BLaER1 treated with 17β-estradiol and CSF1 and Interleukin-3, amounts not matched to agents 10 nM and 100 nM (cell line): Measurements from ENCODE around the gene NOP9.

ENCODE experiments used
- H3K27ac ChIP-seq, 11 experiments: shearing (Covaris generic); formaldehyde crosslinking; 2 replicates each; pipeline ENCODE4 v1.8.1; 2022
- H3K27me3 ChIP-seq, 11 experiments: shearing (Covaris generic); formaldehyde crosslinking; 2 replicates each; pipeline ENCODE4 v1.8.1; 2022
- H3K36me3 ChIP-seq, 11 experiments: shearing (Covaris generic); formaldehyde crosslinking; 2 replicates each; pipeline ENCODE4 v1.8.1; 2022
- H3K4me1 ChIP-seq, 10 experiments: shearing (Covaris generic); formaldehyde crosslinking; 2 replicates each; pipeline ENCODE4 v1.8.1; 2022
- H3K4me2 ChIP-seq, 11 experiments: shearing (Covaris generic); formaldehyde crosslinking; 2 replicates each; pipeline ENCODE4 v1.8.1; 2022
- H3K4me3 ChIP-seq, 10 experiments: shearing (Covaris generic); formaldehyde crosslinking; 2 replicates each; pipeline ENCODE4 v1.8.1; 2022
- H3K9ac ChIP-seq, 11 experiments: shearing (Covaris generic); formaldehyde crosslinking; 2 replicates each; pipeline ENCODE4 v1.8.1; 2022
- H3K9me3 ChIP-seq, 11 experiments: shearing (Covaris generic); formaldehyde crosslinking; replicated peaks in 1 of 11; 2 replicates each; pipeline ENCODE4 v1.8.1; 2022
- H4K20me1 ChIP-seq, 11 experiments: shearing (Covaris generic); formaldehyde crosslinking; 2 replicates each; pipeline ENCODE4 v1.8.1; 2022
- Cebpa-rat ChIP-seq, 11 experiments: shearing (Covaris generic); IDR thresholded peaks; 2 replicates each; pipeline ENCODE4 v1.8.1; 2022

Gene NOP9

DNA sequence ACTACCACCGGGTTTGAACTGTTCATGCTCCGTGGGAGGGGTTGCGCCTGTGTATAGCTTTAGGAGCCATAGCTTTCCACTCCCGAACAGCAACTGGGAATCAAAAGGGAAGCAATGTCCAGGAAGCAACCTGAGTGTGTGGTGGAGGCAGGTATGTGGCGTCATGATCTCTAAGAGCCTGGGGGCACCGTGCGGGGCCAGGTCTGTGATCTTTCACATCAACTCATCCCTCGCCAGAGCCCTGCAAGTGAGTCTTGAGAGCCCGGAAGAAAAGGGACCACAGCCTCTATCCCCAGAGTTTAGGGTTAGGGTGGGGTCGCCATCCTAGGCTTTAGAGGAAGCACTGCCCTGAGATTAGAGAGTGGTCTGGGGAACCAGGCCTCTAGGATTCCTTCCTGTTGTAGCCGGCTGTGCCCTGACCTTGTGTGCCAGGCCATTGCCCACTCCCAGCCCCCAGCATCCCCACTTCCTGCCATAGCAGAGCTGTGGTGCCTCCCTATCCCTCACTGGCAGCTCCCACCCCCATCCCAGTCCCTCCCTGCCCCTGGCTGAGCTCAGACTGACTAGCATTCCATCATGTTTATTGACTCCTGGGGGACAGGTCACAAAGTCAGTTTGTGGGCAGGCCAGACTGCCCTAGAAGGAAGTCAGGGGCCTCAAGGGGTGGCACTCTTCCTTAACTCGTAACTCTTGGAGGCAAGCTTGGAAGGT lies 36.0 kb downstream of the NOP9 start:
- H3K9me3 ChIP-seq = peaks cover 0 to 15% (median 6%) of the 10 kb centered on the region in 11 experiments; a peak in 6 of 22 replicates
- no peak for TF ChIP-seq Cebpa-rat (IDR thresholded peaks at IDR 0.05)
- H3K4me1 ChIP-seq = peaks cover 61 to 82% (median 70%) of the 10 kb centered on the region in 10 experiments
- H4K20me1 ChIP-seq = peaks cover 0 to 40% (median 11%) of the 10 kb centered on the region in 11 experiments; a peak in 10 of 22 replicates
- H3K27me3 ChIP-seq = peaks cover 79 to 98% (median 90%) of the 10 kb centered on the region in 11 experiments
- no peak overlapping the region for H3K9ac ChIP-seq
- H3K27ac ChIP-seq = no peak overlapping the region
- H3K4me2 ChIP-seq = peak overlapping the region; percentile 43 to 96 (median 91)
- peaks cover 0 to 21% (median 0%) of the 10 kb centered on the region in 11 experiments; a peak in 5 of 22 replicates for H3K36me3 ChIP-seq
- peak overlapping the region in 2 of 10 experiments; percentile 19 to 44; a peak in 3 of 20 replicates for H3K4me3 ChIP-seq

DNA sequence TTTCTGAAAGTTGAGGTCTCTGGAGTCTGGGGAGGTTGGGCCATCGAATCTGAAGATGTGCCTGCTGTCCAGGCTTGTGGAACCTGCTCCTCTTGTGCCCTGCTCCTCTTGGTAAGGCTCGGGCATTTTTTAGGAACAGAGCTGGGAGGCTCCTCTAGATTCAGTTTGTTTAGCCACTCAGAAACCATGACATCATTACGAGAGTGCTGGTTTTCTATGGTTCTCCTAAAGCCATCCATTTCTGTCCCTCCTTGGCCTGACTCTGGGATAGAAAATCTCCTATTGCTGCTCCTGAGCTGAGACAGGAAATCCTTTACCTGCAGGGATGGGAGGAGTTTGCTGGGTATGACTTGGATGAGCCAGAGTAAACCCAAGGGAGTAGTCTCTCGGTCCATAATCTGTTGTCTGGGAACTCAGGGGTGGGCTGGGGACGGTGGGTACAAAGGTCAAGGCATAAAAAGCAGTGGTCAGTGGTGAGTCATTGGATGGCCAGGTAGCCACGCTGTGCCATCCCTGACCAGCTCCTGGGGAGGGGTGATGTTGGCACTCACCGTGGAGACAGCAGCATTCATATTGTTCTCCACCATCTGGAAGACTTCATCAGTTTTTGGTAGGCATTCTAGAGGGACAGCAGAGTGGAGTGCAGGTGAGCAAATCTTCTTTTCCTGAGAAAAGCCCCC lies 37.6 kb downstream of the NOP9 start:
- peak overlapping the region in 1 of 11 experiments; percentile 90; a peak in 1 of 22 replicates for H3K4me2 ChIP-seq
- TF ChIP-seq Cebpa-rat (IDR thresholded peaks at IDR 0.05) = no peak
- peaks cover 78 to 96% (median 90%) of the 10 kb centered on the region in 11 experiments for H3K27me3 ChIP-seq

DNA sequence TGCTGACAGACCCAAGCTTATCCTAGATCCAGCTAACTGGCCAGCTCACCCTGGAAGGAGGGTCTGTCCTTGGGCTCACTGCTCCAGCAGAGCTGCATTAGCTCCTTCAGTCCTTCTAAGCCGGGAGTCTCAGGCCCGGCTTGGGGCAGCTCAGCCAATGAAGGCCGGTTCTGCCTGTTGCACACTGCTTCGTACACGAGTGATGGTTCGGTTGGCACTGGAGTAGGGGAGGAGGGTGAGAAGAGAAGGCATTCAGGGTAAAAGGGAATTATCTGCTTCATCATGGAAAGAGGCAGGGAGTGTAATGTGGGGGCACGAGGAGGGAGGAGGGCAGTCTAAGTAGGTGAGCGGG lies 38.1 kb downstream of the NOP9 start:
- H3K27ac ChIP-seq = no peak overlapping the region
- H3K4me3 ChIP-seq = no peak overlapping the region
- peak overlapping the region in 3 of 11 experiments; percentile 89 to 94 (median 92); a peak in 3 of 22 replicates for H3K4me2 ChIP-seq
- H3K9me3 ChIP-seq = peaks cover 0 to 15% (median 6%) of the 10 kb centered on the region in 11 experiments; a peak in 6 of 22 replicates
- H4K20me1 ChIP-seq = peaks cover 0 to 34% (median 11%) of the 10 kb centered on the region in 11 experiments; a peak in 10 of 22 replicates
- H3K9ac ChIP-seq = no peak overlapping the region
- peaks cover 73 to 91% (median 85%) of the 10 kb centered on the region in 11 experiments for H3K27me3 ChIP-seq
- no peak for TF ChIP-seq Cebpa-rat (IDR thresholded peaks at IDR 0.05)
- H3K4me1 ChIP-seq = peaks cover 45 to 60% (median 53%) of the 10 kb centered on the region in 10 experiments
- H3K36me3 ChIP-seq = peaks cover 0 to 21% (median 0%) of the 10 kb centered on the region in 11 experiments; a peak in 5 of 22 replicates

More for the DNA sequence above, 37.6 kb downstream of the NOP9 start:
- H3K9me3 ChIP-seq = peaks cover 0 to 15% (median 6%) of the 10 kb centered on the region in 11 experiments; a peak in 6 of 22 replicates
- peaks cover 50 to 65% (median 58%) of the 10 kb centered on the region in 10 experiments for H3K4me1 ChIP-seq
- no peak overlapping the region for H3K4me3 ChIP-seq
- no peak overlapping the region for H3K27ac ChIP-seq
- peaks cover 0 to 40% (median 11%) of the 10 kb centered on the region in 11 experiments; a peak in 10 of 22 replicates for H4K20me1 ChIP-seq
- no peak overlapping the region for H3K9ac ChIP-seq
- peaks cover 0 to 21% (median 0%) of the 10 kb centered on the region in 11 experiments; a peak in 5 of 22 replicates for H3K36me3 ChIP-seq

DNA sequence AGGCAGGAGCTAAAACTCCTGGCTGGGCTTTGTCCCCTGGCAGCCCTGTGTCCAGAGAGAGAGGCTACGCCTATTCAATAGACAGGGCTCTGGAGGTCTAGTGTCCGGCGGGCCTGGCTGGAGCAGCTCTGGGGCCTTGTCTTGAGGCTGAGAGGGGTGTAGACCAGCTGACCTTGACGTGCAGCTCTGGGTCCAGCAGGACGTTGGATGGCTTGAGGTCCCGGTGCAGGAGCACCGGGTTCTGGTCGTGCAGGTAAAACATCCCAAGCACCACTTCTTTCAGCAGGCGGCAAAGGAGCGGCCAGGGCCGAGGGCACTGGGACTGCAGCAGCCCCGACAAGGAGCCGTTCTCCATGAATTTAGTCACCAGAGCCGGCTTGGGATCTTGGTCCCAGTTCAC lies 39.2 kb downstream of the NOP9 start:
- Histone ChIP-seq H3K27ac (no peak overlapping the region), H3K4me1 (peaks cover 34 to 52% (median 44%) of the 10 kb centered on the region in 10 experiments), H3K27me3 (peaks cover 63 to 80% (median 75%) of the 10 kb centered on the region in 11 experiments), H3K9me3 (peaks cover 0 to 15% (median 6%) of the 10 kb centered on the region in 11 experiments; a peak in 6 of 22 replicates), H3K4me3 (peak overlapping the region; percentile 49 to 72 (median 62); a peak in 19 of 20 replicates), H3K4me2 (peak overlapping the region; percentile 72 to 94 (median 89)), H3K36me3 (peaks cover 0 to 21% (median 0%) of the 10 kb centered on the region in 11 experiments; a peak in 5 of 22 replicates), H4K20me1 (peaks cover 0 to 31% (median 9%) of the 10 kb centered on the region in 11 experiments; a peak in 9 of 22 replicates), H3K9ac (peak overlapping the region in 6 of 11 experiments; percentile 53 to 77 (median 64); a peak in 7 of 22 replicates)
- TF ChIP-seq Cebpa-rat (IDR thresholded peaks at IDR 0.05) = no peak

DNA sequence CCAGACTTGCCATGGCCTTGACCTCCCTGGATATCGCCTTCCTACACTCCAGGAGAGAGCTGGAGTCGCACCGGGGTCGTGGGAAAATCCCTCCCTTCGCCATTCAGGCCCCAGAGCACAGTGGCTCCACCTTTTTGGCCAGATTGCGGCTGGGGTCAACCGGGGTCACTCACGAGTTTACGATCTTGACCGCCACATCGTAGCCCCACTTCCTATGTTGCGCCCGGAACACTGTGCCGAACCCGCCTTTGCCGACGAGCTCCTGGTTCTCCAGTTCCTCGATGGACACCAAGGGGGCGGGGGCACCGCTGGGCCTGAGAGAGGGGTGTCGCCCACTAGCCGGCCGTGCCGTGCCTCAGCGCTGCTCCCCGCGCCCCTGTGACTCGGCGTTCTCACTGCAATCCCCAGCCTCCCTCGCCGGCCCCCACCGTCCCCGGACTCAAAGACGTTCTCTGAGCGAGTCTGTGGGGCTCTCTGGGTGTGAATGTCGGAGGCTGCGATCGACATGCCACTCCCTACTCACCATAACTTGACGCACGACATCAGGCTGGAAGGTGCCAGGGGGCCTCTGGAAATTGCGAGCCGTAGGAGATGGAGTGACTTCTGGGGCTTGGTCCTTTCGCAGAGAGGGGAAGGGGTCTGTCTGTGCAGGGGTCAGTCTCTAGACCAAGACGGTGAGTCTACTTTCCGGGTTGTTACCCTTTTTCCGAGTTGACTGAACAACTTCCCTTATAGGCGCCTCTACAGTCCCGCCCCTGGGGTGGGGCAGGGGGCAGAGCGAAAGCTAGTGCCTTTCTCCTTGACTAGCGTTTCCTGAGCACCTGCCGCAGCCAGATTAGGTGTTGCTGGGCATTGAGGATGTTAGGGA lies 39.9 kb downstream of the NOP9 start, which contains the start of gene RIPK3:
TSS of gene RIPK3 (minus strand) at position 708 of the 868 bp plus-strand sequence. CDS start at position 543, 165 bp downstream.
- peaks cover 56 to 73% (median 68%) of the 10 kb centered on the region in 11 experiments for H3K27me3 ChIP-seq
- peak within 1 kb of the TSS; percentile 49 to 72 (median 62) for H3K4me3 ChIP-seq
- H3K9ac ChIP-seq = peak within 1 kb of the TSS; percentile 39 to 77 (median 59); a peak in 21 of 22 replicates

DNA sequence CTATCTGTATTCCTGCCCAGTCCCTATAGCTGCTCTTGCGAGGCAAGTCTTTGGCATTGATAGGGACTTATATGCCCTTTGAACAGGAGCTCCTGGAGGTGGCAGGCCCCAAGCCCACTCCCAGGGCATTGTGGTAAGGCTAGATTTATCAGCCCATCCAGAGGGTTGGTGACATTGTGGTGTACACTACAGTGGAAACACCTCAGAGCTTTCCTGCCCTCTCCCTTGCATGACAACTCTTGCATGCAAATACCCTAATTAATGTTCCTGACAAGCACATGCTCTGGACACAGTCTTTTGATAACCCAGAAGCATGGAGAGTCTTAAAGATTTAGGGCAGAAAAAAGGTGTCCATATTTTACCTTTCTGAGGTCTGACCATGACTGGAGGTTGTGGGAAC lies 41.0 kb downstream of the NOP9 start:
- Histone ChIP-seq H3K27ac (no peak overlapping the region), H4K20me1 (peaks cover 0 to 13% (median 0%) of the 10 kb centered on the region in 11 experiments; a peak in 4 of 22 replicates), H3K36me3 (peaks cover 0 to 21% (median 0%) of the 10 kb centered on the region in 11 experiments; a peak in 5 of 22 replicates), H3K9me3 (peaks cover 0 to 15% (median 6%) of the 10 kb centered on the region in 11 experiments; a peak in 6 of 22 replicates), H3K4me2 (peak overlapping the region in 1 of 11 experiments; percentile 92; a peak in 1 of 22 replicates), H3K9ac (no peak overlapping the region), H3K4me3 (no peak overlapping the region), H3K4me1 (peaks cover 17 to 37% (median 26%) of the 10 kb centered on the region in 10 experiments), H3K27me3 (peaks cover 45 to 62% (median 57%) of the 10 kb centered on the region in 11 experiments)
- TF ChIP-seq Cebpa-rat (IDR thresholded peaks at IDR 0.05) = no peak

More for the DNA sequence above, 39.9 kb downstream of the NOP9 start, which contains the start of gene RIPK3:
- Histone ChIP-seq H3K4me1 (peaks cover 28 to 48% (median 37%) of the 10 kb centered on the region in 10 experiments), H3K36me3 (peaks cover 0 to 21% (median 0%) of the 10 kb centered on the region in 11 experiments; a peak in 5 of 22 replicates), H3K4me2 (peak within 1 kb of the TSS; percentile 72 to 94 (median 89)), H4K20me1 (peaks cover 0 to 24% (median 4%) of the 10 kb centered on the region in 11 experiments; a peak in 8 of 22 replicates), H3K27ac (peak within 1 kb of the TSS in 7 of 11 experiments; percentile 32 to 67 (median 59); a peak in 11 of 22 replicates), H3K9me3 (peaks cover 0 to 15% (median 6%) of the 10 kb centered on the region in 11 experiments; a peak in 6 of 22 replicates)
- TF ChIP-seq Cebpa-rat (IDR thresholded peaks at IDR 0.05) = no peak

DNA sequence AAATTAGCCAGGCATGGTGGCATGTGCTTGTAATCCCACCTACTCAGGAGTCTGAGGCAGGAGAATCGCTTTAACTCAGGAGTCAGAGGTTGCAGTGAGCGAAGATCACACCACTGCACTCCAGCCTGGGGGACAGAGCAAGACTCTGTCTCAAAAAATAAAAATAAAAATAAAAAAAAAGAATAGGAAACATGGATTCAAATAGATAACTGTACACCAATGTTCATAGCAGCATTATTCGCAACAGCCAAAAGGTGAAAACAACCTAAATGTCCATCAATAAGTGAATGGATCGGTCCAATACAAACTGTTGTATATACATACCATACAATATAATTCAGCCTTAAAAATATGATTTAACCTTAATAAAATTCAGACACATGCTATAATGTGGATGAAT lies 43.2 kb downstream of the NOP9 start:
- Histone ChIP-seq H3K27ac (no peak overlapping the region), H3K36me3 (peaks cover 0 to 4% (median 0%) of the 10 kb centered on the region in 11 experiments; a peak in 2 of 22 replicates), H3K4me1 (peaks cover 11 to 24% (median 16%) of the 10 kb centered on the region in 10 experiments; a peak in 14 of 20 replicates), H3K4me3 (no peak overlapping the region), H3K9ac (no peak overlapping the region), H3K4me2 (no peak overlapping the region), H3K27me3 (peaks cover 22 to 40% (median 34%) of the 10 kb centered on the region in 11 experiments), H4K20me1 (no peaks in the 10 kb centered on the region; a peak in 1 of 22 replicates), H3K9me3 (peaks cover 0 to 15% (median 6%) of the 10 kb centered on the region in 11 experiments; a peak in 6 of 22 replicates)
- TF ChIP-seq Cebpa-rat (IDR thresholded peaks at IDR 0.05) = no peak
